ENCODE results near the gene CCDC83. TPM values are rescaled to one million over a fixed set of nuclear protein-coding genes. Genes with fewer than 3 reads are reported as not detected.
A peak's percentile ranks its signal among the peaks of the same experiment; 100 is the strongest.

CCDC83 gene
- total and polyA plus RNA-seq, 9 of the 15 experiments (the other 6 are each of a cell fraction or from before 2014, with no cell fraction given): not detected

GRCh38 chr11:85893395-85893794 lies 38.2 kb downstream of the CCDC83 start:
- intact Hi-C loops (cut with micrococcal nuclease): no loop called here
- Histone ChIP-seq H3K36me3 (ENCODE audit: control insufficient read depth, insufficient read depth, low read length) (no peaks in the 10 kb centered on the region), H3K79me2 (ENCODE audit: control insufficient read depth, insufficient read depth, low read length) (no peaks in the 10 kb centered on the region), H3K4me2 (ENCODE audit: insufficient read depth, low read length) (no peak overlapping the region), H3K9me3 (replicated peaks; ENCODE audit: control insufficient read depth, insufficient read depth, low read depth, low read length) (no peaks in the 10 kb centered on the region), H3K9ac (ENCODE audit: insufficient read depth in 1 of 2, low read depth in 2 of 2, low read length in 2 of 2) (no peak overlapping the region), H4K20me1 (replicated peaks; ENCODE audit: control insufficient read depth, insufficient read depth, low read length) (no peaks in the 10 kb centered on the region), H3K4me3 (no peak overlapping the region), H2AFZ (ENCODE audit: low read depth, low read length) (no peak overlapping the region), H3K27me3 (ENCODE audit: control insufficient read depth in 2 of 2, insufficient read depth in 2 of 2, low read length in 2 of 2) (peaks cover 6 to 13% of the 10 kb centered on the region in 2 experiments; a peak in 3 of 5 replicates), H3K9me1 (ENCODE audit: control insufficient read depth, insufficient read depth, low read length) (no peaks in the 10 kb centered on the region), H3K4me1 (replicated peaks in 1 of 2; ENCODE audit: control insufficient read depth in 2 of 2, insufficient read depth in 2 of 2, low read length in 2 of 2) (no peaks in the 10 kb centered on the region), H3K27ac (ENCODE audit: extremely low read depth, low read depth, low read length) (no peak overlapping the region)
- BruUV-seq (replicated peaks): no TSS peak
- ChIA-PET POLR2A (interaction anchor here (0.6 kb wide), 1 partner anchor 32 kb away, joined by 3 read pairs; no protein-coding TSS in a partner anchor), CTCF (ENCODE audit: low intra/inter-chr PET ratio) (no interaction called here)
- in situ Hi-C loops (cut with MboI): no loop called here
- DNase-seq (ENCODE audit: extremely low read depth in 1 of 4, low spot score in 3 of 4): no peak
- no peak for FAIRE-seq
- peak; percentile 47; the same call in 2 of the 3 replicates for ATAC-seq
- no peak for TF ChIP-seq KDM4B (IDR thresholded peaks at IDR 0.05; ENCODE audit: borderline replicate concordance in 2 of 2, low read depth in 1 of 2)
- no peak for TF ChIP-seq RFX5 (IDR thresholded peaks at IDR 0.05; ENCODE audit: low read depth, low read length)
- TF ChIP-seq KAT8 (IDR thresholded peaks at IDR 0.05; ENCODE audit: low read depth): no peak
- no peak for TF ChIP-seq NR0B1 (IDR thresholded peaks at IDR 0.05; ENCODE audit: partially characterized antibody)
- TF ChIP-seq ZNF121 (CRISPR knock-in tag; conservative IDR thresholded peaks at IDR 0.05): no peak
- no peak for TF ChIP-seq ZNF3 (CRISPR knock-in tag; IDR thresholded peaks at IDR 0.05)
- no peak for TF ChIP-seq CSDE1 (IDR thresholded peaks at IDR 0.05)
- TF ChIP-seq MCM3 (IDR thresholded peaks at IDR 0.05): no peak
- no peak for TF ChIP-seq TBP (optimal IDR thresholded peaks at IDR 0.05; ENCODE audit: low read depth, low read length)
- TF ChIP-seq CREBBP (IDR thresholded peaks at IDR 0.05; ENCODE audit: low read depth, low read length): no peak
- TF ChIP-seq HDAC1 (IDR thresholded peaks at IDR 0.05): no peak
- WGBS (ENCODE audit: insufficient coverage, low coverage, missing lambda C conversion rate): 1% methylated on average over 6 of the region's 6 CpGs

All from K562 (cell line).